Middle frontal gyrus (tissue), 1 donor: ENCODE results near the gene ASCC3.

Experiments used
- DNase-seq: peaks from one replicate; pipeline ENCODE4 v3.0.0-alpha.2; 2015; ENCODE audit warnings: low spot score; ENCODE audit errors: extremely low spot score

ASCC3 gene

GRCh38 chr6:100599088-100599770 lies 281.9 kb downstream of the ASCC3 start:
- no peak for DNase-seq

GRCh38 chr6:100595456-100595855 lies 285.7 kb downstream of the ASCC3 start:
- DNase-seq: no peak

GRCh38 chr6:100593522-100593921 lies 287.6 kb downstream of the ASCC3 start:
- no peak for DNase-seq

GRCh38 chr6:100592929-100593328 lies 288.2 kb downstream of the ASCC3 start:
- no peak for DNase-seq

GRCh38 chr6:100577425-100577824 lies 303.7 kb downstream of the ASCC3 start:
- DNase-seq: no peak

- no peak for DNase-seq
Observed at GRCh38 chr6:100575921-100576320, 305.2 kb downstream of the ASCC3 start.

- DNase-seq: no peak
Observed at GRCh38 chr6:100574836-100575235, 306.3 kb downstream of the ASCC3 start.

GRCh38 chr6:100573166-100573565 lies 308.0 kb downstream of the ASCC3 start:
- no peak for DNase-seq

- DNase-seq: no peak
Observed at GRCh38 chr6:100568255-100568654, 312.9 kb downstream of the ASCC3 start.

- DNase-seq: no peak
Observed at GRCh38 chr6:100566563-100566962, 314.6 kb downstream of the ASCC3 start.

- no peak for DNase-seq
Observed at GRCh38 chr6:100565439-100566104, 315.6 kb downstream of the ASCC3 start.

- no peak for DNase-seq
Observed at GRCh38 chr6:100559859-100560258, 321.3 kb downstream of the ASCC3 start.

GRCh38 chr6:100554228-100554627 lies 326.9 kb downstream of the ASCC3 start:
- no peak for DNase-seq

- no peak for DNase-seq
Observed at GRCh38 chr6:100553243-100553642, 327.9 kb downstream of the ASCC3 start.

- DNase-seq: no peak
Observed at GRCh38 chr6:100549406-100550167, 331.5 kb downstream of the ASCC3 start.

GRCh38 chr6:100538086-100538485 lies 343.0 kb downstream of the ASCC3 start:
- no peak for DNase-seq

GRCh38 chr6:100518588-100518987 lies 362.5 kb downstream of the ASCC3 start:
- DNase-seq: no peak

- DNase-seq: no peak
Observed at GRCh38 chr6:100517633-100518032, 363.5 kb downstream of the ASCC3 start.

- DNase-seq: no peak
Observed at GRCh38 chr6:100517106-100517505, 364.0 kb downstream of the ASCC3 start.

GRCh38 chr6:100514660-100515059 lies 366.5 kb downstream of the ASCC3 start:
- DNase-seq: no peak

- no peak for DNase-seq
Observed at GRCh38 chr6:100512203-100512862, 368.8 kb downstream of the ASCC3 start.

- DNase-seq: no peak
Observed at GRCh38 chr6:100509101-100509500, 372.0 kb downstream of the ASCC3 start.
